ENCODE data around the gene SLC6A11.

Gene SLC6A11

DNA sequence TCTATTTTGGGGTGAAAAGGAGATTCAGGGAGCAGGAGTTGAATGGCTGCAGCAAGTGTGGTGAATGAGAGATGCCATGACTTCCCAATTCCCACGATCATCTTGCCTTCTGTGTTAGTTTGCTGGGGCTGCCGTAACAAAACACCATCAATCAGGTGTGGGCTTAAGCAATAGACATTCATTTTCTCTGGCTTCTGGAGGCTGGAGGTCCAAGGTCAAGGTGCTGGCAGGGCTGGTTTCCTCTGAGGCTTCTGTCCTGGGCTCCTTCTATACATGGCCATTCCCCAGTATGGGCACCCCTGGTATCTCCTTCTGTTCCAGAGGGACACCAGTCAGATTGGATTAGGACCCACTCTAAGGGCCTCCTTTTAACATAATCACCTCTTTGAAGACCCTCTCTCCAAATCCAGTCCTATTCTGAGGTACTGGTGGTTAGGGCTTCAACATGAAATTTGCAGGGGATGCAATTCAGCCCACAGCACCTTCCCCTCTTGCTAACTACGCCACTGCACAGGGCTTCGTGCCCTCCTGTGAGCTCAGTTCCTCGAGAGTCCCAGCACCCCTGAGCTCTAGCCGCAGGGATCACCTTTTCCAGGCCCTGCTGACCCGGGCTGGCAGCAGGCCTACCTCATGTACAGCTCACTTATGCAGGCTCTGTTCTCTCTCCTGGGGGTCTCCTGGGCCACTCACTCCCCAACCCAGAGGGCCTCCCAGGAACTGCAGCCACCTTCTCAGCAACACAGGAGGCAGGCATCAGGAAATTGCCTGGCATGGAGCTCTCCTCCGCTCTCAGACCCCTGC is 37.3 kb upstream of the SLC6A11 start:
- Histone ChIP-seq H3K27me3 (ENCODE audit: control insufficient read depth, insufficient read depth, low read length) (no peaks in the 10 kb centered on the region), H3K9ac (ENCODE audit: low read length) (no peak overlapping the region), H3K4me1 (ENCODE audit: control insufficient read depth, insufficient read depth, low read length) (no peaks in the 10 kb centered on the region), H3K27ac (ENCODE audit: low read depth, low read length) (no peak overlapping the region), H3K4me3 (ENCODE audit: low read length) (no peak overlapping the region), H3K36me3 (ENCODE audit: control insufficient read depth, insufficient read depth, low read length) (no peaks in the 10 kb centered on the region)

- no peak overlapping the region for H3K9ac ChIP-seq (ENCODE audit: low read length)
- no peak overlapping the region for H3K4me3 ChIP-seq (ENCODE audit: low read length)
- H3K4me1 ChIP-seq (ENCODE audit: control insufficient read depth, insufficient read depth, low read length), result no peaks in the 10 kb centered on the region
- H3K36me3 ChIP-seq (ENCODE audit: control insufficient read depth, insufficient read depth, low read length), result no peaks in the 10 kb centered on the region
- H3K27me3 ChIP-seq (ENCODE audit: control insufficient read depth, insufficient read depth, low read length), result no peaks in the 10 kb centered on the region
- no peak overlapping the region for H3K27ac ChIP-seq (ENCODE audit: low read depth, low read length)
Observed at GRCh38 chr3:10779293-10779805, 36.7 kb upstream of the SLC6A11 start.

GRCh38 chr3:10780243-10780642 is 35.8 kb upstream of the SLC6A11 start:
- H3K4me1 ChIP-seq (ENCODE audit: control insufficient read depth, insufficient read depth, low read length), result no peaks in the 10 kb centered on the region
- H3K36me3 ChIP-seq (ENCODE audit: control insufficient read depth, insufficient read depth, low read length), result no peaks in the 10 kb centered on the region
- H3K4me3 ChIP-seq (ENCODE audit: low read length), result no peak overlapping the region
- no peak overlapping the region for H3K9ac ChIP-seq (ENCODE audit: low read length)
- H3K27me3 ChIP-seq (ENCODE audit: control insufficient read depth, insufficient read depth, low read length), result no peaks in the 10 kb centered on the region
- H3K27ac ChIP-seq (ENCODE audit: low read depth, low read length), result no peak overlapping the region

DNA sequence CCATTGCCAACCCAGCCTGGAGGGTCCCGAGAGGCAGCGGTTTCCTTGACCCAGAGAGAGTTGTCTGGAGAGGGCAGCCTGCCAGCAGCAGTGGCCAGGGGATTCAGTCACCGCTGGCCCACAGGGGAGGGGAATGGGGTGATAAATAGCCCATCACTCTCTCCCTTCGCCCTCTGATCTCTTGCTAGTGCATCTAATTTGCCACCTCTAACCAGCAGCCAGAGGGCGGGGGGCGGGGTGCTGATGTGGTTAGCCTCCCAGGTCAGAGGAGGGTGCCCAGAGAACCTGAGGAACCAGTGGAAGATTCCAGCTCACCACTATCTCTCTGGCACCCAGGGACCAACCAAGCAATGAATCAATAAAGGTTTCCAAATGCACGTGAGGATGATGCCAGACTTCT is 35.1 kb upstream of the SLC6A11 start:
- Histone ChIP-seq H3K27ac (ENCODE audit: low read depth, low read length) (no peak overlapping the region), H3K4me3 (ENCODE audit: low read length) (no peak overlapping the region), H3K36me3 (ENCODE audit: control insufficient read depth, insufficient read depth, low read length) (no peaks in the 10 kb centered on the region), H3K9ac (ENCODE audit: low read length) (no peak overlapping the region), H3K4me1 (ENCODE audit: control insufficient read depth, insufficient read depth, low read length) (no peaks in the 10 kb centered on the region), H3K27me3 (ENCODE audit: control insufficient read depth, insufficient read depth, low read length) (no peaks in the 10 kb centered on the region)

DNA sequence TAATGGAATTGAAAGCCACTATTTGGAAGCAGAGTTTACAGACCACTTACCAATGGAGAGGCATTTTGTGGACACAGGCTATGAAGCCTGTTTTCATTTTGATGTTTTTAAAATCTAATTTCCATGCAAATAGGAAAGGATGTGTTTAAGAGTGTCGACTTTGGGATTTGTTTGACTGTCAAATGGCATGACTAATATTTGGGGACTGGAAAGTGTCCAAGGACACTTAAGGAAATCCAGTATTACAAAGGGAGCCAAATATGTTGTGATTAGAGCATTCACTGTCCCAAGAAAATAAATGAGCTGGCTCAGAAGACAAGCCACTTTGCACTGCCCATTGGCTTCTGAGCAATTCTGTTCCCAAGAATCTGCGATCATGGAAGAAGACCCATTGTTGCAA is 34.0 kb upstream of the SLC6A11 start:
- H3K27ac ChIP-seq (ENCODE audit: low read depth, low read length), result no peak overlapping the region
- no peaks in the 10 kb centered on the region for H3K36me3 ChIP-seq (ENCODE audit: control insufficient read depth, insufficient read depth, low read length)
- no peaks in the 10 kb centered on the region for H3K4me1 ChIP-seq (ENCODE audit: control insufficient read depth, insufficient read depth, low read length)
- H3K9ac ChIP-seq (ENCODE audit: low read length), result no peak overlapping the region
- no peak overlapping the region for H3K4me3 ChIP-seq (ENCODE audit: low read length)
- H3K27me3 ChIP-seq (ENCODE audit: control insufficient read depth, insufficient read depth, low read length), result no peaks in the 10 kb centered on the region

- H3K27ac ChIP-seq (ENCODE audit: low read depth, low read length), result no peak overlapping the region
- no peaks in the 10 kb centered on the region for H3K4me1 ChIP-seq (ENCODE audit: control insufficient read depth, insufficient read depth, low read length)
- H3K27me3 ChIP-seq (ENCODE audit: control insufficient read depth, insufficient read depth, low read length), result no peaks in the 10 kb centered on the region
- no peak overlapping the region for H3K9ac ChIP-seq (ENCODE audit: low read length)
- no peak overlapping the region for H3K4me3 ChIP-seq (ENCODE audit: low read length)
- H3K36me3 ChIP-seq (ENCODE audit: control insufficient read depth, insufficient read depth, low read length), result no peaks in the 10 kb centered on the region
Observed at GRCh38 chr3:10783360-10784351, 32.4 kb upstream of the SLC6A11 start.

- Histone ChIP-seq H3K36me3 (ENCODE audit: control insufficient read depth, insufficient read depth, low read length) (no peaks in the 10 kb centered on the region), H3K9ac (ENCODE audit: low read length) (no peak overlapping the region), H3K4me1 (ENCODE audit: control insufficient read depth, insufficient read depth, low read length) (no peaks in the 10 kb centered on the region), H3K27me3 (ENCODE audit: control insufficient read depth, insufficient read depth, low read length) (no peaks in the 10 kb centered on the region), H3K27ac (ENCODE audit: low read depth, low read length) (no peak overlapping the region), H3K4me3 (ENCODE audit: low read length) (no peak overlapping the region)
Observed at GRCh38 chr3:10786640-10787039, 29.4 kb upstream of the SLC6A11 start.

GRCh38 chr3:10788451-10788850 is 27.6 kb upstream of the SLC6A11 start:
- no peaks in the 10 kb centered on the region for H3K27me3 ChIP-seq (ENCODE audit: control insufficient read depth, insufficient read depth, low read length)
- H3K9ac ChIP-seq (ENCODE audit: low read length), result no peak overlapping the region
- H3K27ac ChIP-seq (ENCODE audit: low read depth, low read length), result no peak overlapping the region
- H3K4me3 ChIP-seq (ENCODE audit: low read length), result no peak overlapping the region
- no peaks in the 10 kb centered on the region for H3K4me1 ChIP-seq (ENCODE audit: control insufficient read depth, insufficient read depth, low read length)
- H3K36me3 ChIP-seq (ENCODE audit: control insufficient read depth, insufficient read depth, low read length), result no peaks in the 10 kb centered on the region

GRCh38 chr3:10790713-10791112 is 25.3 kb upstream of the SLC6A11 start:
- Histone ChIP-seq H3K27ac (ENCODE audit: low read depth, low read length) (no peak overlapping the region), H3K4me1 (ENCODE audit: control insufficient read depth, insufficient read depth, low read length) (no peaks in the 10 kb centered on the region), H3K27me3 (ENCODE audit: control insufficient read depth, insufficient read depth, low read length) (no peaks in the 10 kb centered on the region), H3K36me3 (ENCODE audit: control insufficient read depth, insufficient read depth, low read length) (no peaks in the 10 kb centered on the region), H3K4me3 (ENCODE audit: low read length) (no peak overlapping the region), H3K9ac (ENCODE audit: low read length) (no peak overlapping the region)

DNA sequence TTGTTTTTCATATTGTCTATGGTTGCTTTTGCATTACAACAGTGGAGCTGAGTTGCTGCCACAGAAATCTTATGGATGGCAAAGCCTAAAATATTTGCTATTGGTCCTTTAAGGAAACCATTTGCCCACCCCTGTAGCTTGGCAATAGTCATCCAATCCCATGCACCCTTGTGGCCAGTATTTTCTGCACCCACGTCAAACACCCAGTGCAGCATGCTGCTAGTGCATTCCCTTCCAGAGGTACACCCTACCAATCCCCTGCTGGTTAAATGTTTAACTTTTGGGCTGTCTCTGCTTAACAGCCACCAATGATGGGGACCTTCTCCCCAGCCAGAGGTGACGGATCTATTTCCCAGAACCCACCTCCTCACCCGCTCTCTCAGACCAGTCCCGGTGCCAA is 23.8 kb upstream of the SLC6A11 start:
- H3K4me1 ChIP-seq (ENCODE audit: control insufficient read depth, insufficient read depth, low read length), result no peaks in the 10 kb centered on the region
- no peaks in the 10 kb centered on the region for H3K36me3 ChIP-seq (ENCODE audit: control insufficient read depth, insufficient read depth, low read length)
- no peaks in the 10 kb centered on the region for H3K27me3 ChIP-seq (ENCODE audit: control insufficient read depth, insufficient read depth, low read length)
- no peak overlapping the region for H3K27ac ChIP-seq (ENCODE audit: low read depth, low read length)
- no peak overlapping the region for H3K4me3 ChIP-seq (ENCODE audit: low read length)
- no peak overlapping the region for H3K9ac ChIP-seq (ENCODE audit: low read length)

- no peaks in the 10 kb centered on the region for H3K36me3 ChIP-seq (ENCODE audit: control insufficient read depth, insufficient read depth, low read length)
- no peaks in the 10 kb centered on the region for H3K4me1 ChIP-seq (ENCODE audit: control insufficient read depth, insufficient read depth, low read length)
- no peaks in the 10 kb centered on the region for H3K27me3 ChIP-seq (ENCODE audit: control insufficient read depth, insufficient read depth, low read length)
- no peak overlapping the region for H3K9ac ChIP-seq (ENCODE audit: low read length)
- H3K4me3 ChIP-seq (ENCODE audit: low read length), result no peak overlapping the region
- H3K27ac ChIP-seq (ENCODE audit: low read depth, low read length), result no peak overlapping the region
Observed at GRCh38 chr3:10798600-10799367, 17.2 kb upstream of the SLC6A11 start.

DNA sequence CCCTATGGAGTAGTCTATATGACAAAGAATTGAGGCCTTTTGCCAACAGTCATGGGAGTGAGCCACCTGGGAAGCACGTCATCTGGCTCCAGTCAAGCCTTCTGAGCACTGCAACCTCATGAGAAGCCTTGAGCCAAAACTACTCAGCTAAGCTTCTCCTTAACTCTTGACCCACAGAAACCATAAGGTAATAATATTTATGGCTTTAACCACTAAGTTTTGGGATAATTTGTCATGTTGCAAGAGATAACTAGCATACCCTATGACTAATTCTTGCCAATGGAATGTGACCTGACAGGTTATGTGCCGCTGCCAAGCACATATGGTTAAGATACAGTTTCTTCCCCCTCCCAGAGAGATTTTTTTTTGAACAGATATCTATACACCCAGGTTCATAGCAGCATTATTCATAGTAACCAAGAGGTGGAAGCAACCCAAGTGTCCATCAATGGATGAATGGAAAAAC is 11.8 kb upstream of the SLC6A11 start:
- Histone ChIP-seq H3K9ac (ENCODE audit: low read length) (no peak overlapping the region), H3K27ac (ENCODE audit: low read depth, low read length) (no peak overlapping the region), H3K4me1 (ENCODE audit: control insufficient read depth, insufficient read depth, low read length) (no peaks in the 10 kb centered on the region), H3K27me3 (ENCODE audit: control insufficient read depth, insufficient read depth, low read length) (no peaks in the 10 kb centered on the region), H3K36me3 (ENCODE audit: control insufficient read depth, insufficient read depth, low read length) (no peaks in the 10 kb centered on the region), H3K4me3 (ENCODE audit: low read length) (no peak overlapping the region)
